ENCODE results near the gene KCNJ4.
"Not testable (repeated sequence)": the region's sequence is repeated elsewhere in the genome, so short reads cannot be mapped to it uniquely, and the experiment has no call there.

KCNJ4 gene

GRCh38 chr22:38471237-38471636 is 16.2 kb upstream of the KCNJ4 start:
- no peak for DNase-seq (ENCODE audit: low read depth in 4 of 4, low spot score in 1 of 4)

- DNase-seq (ENCODE audit: low read depth in 4 of 4, low spot score in 1 of 4), result not testable (repeated sequence)
Observed at GRCh38 chr22:38470179-38470578, 15.2 kb upstream of the KCNJ4 start.

- no peak for DNase-seq (ENCODE audit: low read depth in 4 of 4, low spot score in 1 of 4)
Observed at GRCh38 chr22:38469306-38469781, 14.3 kb upstream of the KCNJ4 start.

- DNase-seq (ENCODE audit: low read depth in 4 of 4, low spot score in 1 of 4), result no peak
Observed at GRCh38 chr22:38468443-38469305, 13.7 kb upstream of the KCNJ4 start.

GRCh38 chr22:38467904-38468442 is 13.0 kb upstream of the KCNJ4 start, which contains the start of gene KDELR3:
TSS of gene KDELR3 (plus strand) at chr22:38468096. CDS start at chr22:38468234, 138 bp downstream.
- peak in 3 of 4 experiments; percentile 22 to 51 (median 33) for DNase-seq (ENCODE audit: low read depth in 4 of 4, low spot score in 1 of 4)

- no peak for DNase-seq (ENCODE audit: low read depth in 4 of 4, low spot score in 1 of 4)
Observed at GRCh38 chr22:38467438-38467903, 12.5 kb upstream of the KCNJ4 start.

- no peak for DNase-seq (ENCODE audit: low read depth in 4 of 4, low spot score in 1 of 4)
Observed at GRCh38 chr22:38465673-38466490, 10.9 kb upstream of the KCNJ4 start.

GRCh38 chr22:38464992-38465672 is 10.1 kb upstream of the KCNJ4 start:
- no peak for DNase-seq (ENCODE audit: low read depth in 4 of 4, low spot score in 1 of 4)

- no peak for DNase-seq (ENCODE audit: low read depth in 4 of 4, low spot score in 1 of 4)
Observed at GRCh38 chr22:38462960-38463784, 8.2 kb upstream of the KCNJ4 start.

GRCh38 chr22:38461414-38462081 is 6.5 kb upstream of the KCNJ4 start:
- peak in 3 of 4 experiments; percentile 28 to 51 (median 47) for DNase-seq (ENCODE audit: low read depth in 4 of 4, low spot score in 1 of 4)

- no peak for DNase-seq (ENCODE audit: low read depth in 4 of 4, low spot score in 1 of 4)
Observed at GRCh38 chr22:38461057-38461413, 6.0 kb upstream of the KCNJ4 start.

- DNase-seq (ENCODE audit: low read depth in 4 of 4, low spot score in 1 of 4), result no peak
Observed at GRCh38 chr22:38460426-38460840, 5.4 kb upstream of the KCNJ4 start.

GRCh38 chr22:38456841-38457699 is 2.1 kb upstream of the KCNJ4 start:
- no peak for DNase-seq (ENCODE audit: low read depth in 4 of 4, low spot score in 1 of 4)

- no peak for DNase-seq (ENCODE audit: low read depth in 4 of 4, low spot score in 1 of 4)
Observed at GRCh38 chr22:38456272-38456835, 1.4 kb upstream of the KCNJ4 start.

- no peak for DNase-seq (ENCODE audit: low read depth in 4 of 4, low spot score in 1 of 4)
Observed at GRCh38 chr22:38455530-38456271, 702 bp upstream of the KCNJ4 start.

GRCh38 chr22:38454353-38455075 is 485 bp downstream of the KCNJ4 start:
- no peak for DNase-seq (ENCODE audit: low read depth in 4 of 4, low spot score in 1 of 4)

- no peak for DNase-seq (ENCODE audit: low read depth in 4 of 4, low spot score in 1 of 4)
Observed at GRCh38 chr22:38453996-38454352, 1.0 kb downstream of the KCNJ4 start.
